ENCODE data around the gene FAM98A. TPM values are rescaled to one million over a fixed set of nuclear protein-coding genes. Genes with fewer than 3 reads are reported as not detected.

The FAM98A gene
- total RNA-seq, 2 experiments from 2014 or later = 20.1 to 21.6 TPM

DNA sequence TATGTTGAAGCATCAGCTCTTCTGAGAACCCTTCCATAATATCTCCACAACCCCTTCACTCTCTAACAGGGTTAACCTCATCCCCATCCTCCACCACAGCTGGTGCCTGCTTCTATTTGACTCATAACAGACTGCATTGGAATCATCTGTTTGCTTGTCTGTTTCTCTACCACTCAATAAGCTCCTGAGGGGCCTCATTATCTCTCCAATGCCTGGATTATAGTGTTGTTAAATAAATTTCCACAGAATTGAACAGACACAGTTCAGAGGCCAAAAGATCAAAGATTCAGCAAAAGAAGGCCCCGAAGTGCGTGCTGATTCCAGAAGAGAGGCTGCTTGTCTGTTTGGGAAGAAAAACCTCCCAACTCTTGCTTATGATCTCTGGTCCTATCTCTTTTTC is 33.7 kb upstream of the FAM98A start:
- H3K9me3 Mint-ChIP-seq = no peaks in the 10 kb centered on the region
- H3K36me3 Mint-ChIP-seq (ENCODE audit: low read depth) = no peaks in the 10 kb centered on the region

DNA sequence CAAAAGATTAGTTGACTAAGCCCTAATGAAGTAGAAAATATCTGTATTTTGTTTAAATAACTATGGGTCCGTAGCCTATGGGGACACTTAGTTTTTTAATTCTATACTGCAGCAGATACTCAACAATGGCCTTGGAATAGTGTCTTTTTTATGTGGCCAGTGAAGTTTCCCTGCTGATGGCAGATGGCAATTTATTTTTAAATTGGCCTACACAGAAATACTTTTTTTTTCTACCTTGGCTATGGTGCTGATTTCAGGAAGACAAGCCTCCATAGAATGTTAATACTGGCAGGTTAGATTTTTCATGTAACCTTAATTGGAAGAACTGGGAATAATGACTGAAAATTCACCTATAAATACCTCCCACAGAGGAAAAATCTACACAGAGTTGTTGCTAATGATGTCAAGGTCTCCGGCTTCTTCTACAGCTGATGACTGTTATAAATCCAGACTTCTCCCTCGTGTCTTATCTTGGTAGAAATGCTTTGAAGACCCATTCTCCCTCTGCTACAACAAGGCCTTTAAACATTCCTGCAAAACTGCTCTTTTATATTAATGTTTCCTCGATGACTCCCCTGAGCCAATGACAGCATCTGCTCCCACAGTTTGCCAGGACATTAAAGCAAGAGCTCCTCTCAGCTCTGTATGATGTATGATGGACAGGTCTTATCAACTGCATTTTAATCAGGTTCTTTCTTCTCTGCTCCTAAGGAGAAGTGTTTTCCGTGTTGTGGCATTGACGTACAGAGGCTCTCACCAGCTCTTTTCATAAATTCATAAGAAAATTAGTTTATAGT is 29.1 kb upstream of the FAM98A start:
- CTCF ChIA-PET = no interaction called here

More for the DNA sequence above, 33.7 kb upstream of the FAM98A start:
- POLR2A ChIA-PET = no interaction called here
- no peak overlapping the region for H3K27ac ChIP-seq (ENCODE audit: low read depth in 1 of 2, low read length in 2 of 2)
- no peak for DNase-seq
- intact Hi-C loops (cut with DNase I, micrococcal nuclease) = no loop called here
- CTCF ChIA-PET = no interaction called here
- no peaks in the 10 kb centered on the region for H3K4me1 Mint-ChIP-seq (ENCODE audit: low read depth)
- TF ChIP-seq, protein P1, sequence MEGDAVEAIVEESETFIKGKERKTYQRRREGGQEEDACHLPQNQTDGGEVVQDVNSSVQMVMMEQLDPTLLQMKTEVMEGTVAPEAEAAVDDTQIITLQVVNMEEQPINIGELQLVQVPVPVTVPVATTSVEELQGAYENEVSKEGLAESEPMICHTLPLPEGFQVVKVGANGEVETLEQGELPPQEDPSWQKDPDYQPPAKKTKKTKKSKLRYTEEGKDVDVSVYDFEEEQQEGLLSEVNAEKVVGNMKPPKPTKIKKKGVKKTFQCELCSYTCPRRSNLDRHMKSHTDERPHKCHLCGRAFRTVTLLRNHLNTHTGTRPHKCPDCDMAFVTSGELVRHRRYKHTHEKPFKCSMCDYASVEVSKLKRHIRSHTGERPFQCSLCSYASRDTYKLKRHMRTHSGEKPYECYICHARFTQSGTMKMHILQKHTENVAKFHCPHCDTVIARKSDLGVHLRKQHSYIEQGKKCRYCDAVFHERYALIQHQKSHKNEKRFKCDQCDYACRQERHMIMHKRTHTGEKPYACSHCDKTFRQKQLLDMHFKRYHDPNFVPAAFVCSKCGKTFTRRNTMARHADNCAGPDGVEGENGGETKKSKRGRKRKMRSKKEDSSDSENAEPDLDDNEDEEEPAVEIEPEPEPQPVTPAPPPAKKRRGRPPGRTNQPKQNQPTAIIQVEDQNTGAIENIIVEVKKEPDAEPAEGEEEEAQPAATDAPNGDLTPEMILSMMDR (IDR thresholded peaks at IDR 0.05) = no peak
- H3K27ac Mint-ChIP-seq = no peak overlapping the region
- ATAC-seq (ENCODE audit: poor library complexity) = no peak
- H3K36me3 ChIP-seq (ENCODE audit: insufficient read depth, low read length) = no peaks in the 10 kb centered on the region
- no peaks in the 10 kb centered on the region for H3K4me1 ChIP-seq (ENCODE audit: insufficient read depth, low read length)
- no peak overlapping the region for H3K4me3 Mint-ChIP-seq
- H3K9me3 ChIP-seq (ENCODE audit: control insufficient read depth in 1 of 2, insufficient read depth in 1 of 2, low read length in 2 of 2) = no peaks in the 10 kb centered on the region
- H3K4me3 ChIP-seq (ENCODE audit: low read length) = no peak overlapping the region
- no peaks in the 10 kb centered on the region for H3K27me3 Mint-ChIP-seq
- H3K27me3 ChIP-seq (ENCODE audit: control insufficient read depth in 1 of 2, insufficient read depth in 2 of 2, low read length in 2 of 2) = no peaks in the 10 kb centered on the region

DNA sequence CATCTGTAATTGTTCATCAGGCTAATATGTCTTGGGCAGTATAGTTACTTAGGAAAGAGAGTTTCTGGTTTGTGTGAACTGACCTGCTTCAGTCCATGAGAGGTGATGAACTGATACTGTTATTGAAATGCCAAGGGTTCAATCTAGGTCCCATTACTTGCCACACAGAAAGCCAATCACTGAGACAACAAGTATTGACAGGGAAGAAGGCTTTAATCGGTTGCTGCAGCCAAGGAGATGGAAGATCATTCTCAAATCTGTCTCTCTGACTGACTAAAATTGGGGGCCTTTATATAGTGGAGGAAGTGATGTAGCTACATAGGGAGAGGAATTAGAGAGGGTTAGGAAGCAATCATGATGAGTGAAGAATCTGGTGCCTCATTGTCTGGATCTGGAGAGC is 19.9 kb upstream of the FAM98A start:
- Mint-ChIP-seq H3K27me3 (no peaks in the 10 kb centered on the region), H3K4me3 (no peak overlapping the region), H3K9me3 (peaks cover 19% of the 10 kb centered on the region), H3K4me1 (ENCODE audit: low read depth) (no peaks in the 10 kb centered on the region), H3K36me3 (ENCODE audit: low read depth) (peaks cover 32% of the 10 kb centered on the region), H3K27ac (no peak overlapping the region)
- intact Hi-C loops (cut with DNase I, micrococcal nuclease) = no loop called here
- Histone ChIP-seq H3K9me3 (ENCODE audit: control insufficient read depth in 1 of 2, insufficient read depth in 1 of 2, low read length in 2 of 2) (peaks cover 10 to 12% of the 10 kb centered on the region in 2 experiments), H3K4me3 (ENCODE audit: low read length) (no peak overlapping the region), H3K27me3 (ENCODE audit: control insufficient read depth in 1 of 2, insufficient read depth in 2 of 2, low read length in 2 of 2) (no peaks in the 10 kb centered on the region), H3K27ac (ENCODE audit: low read depth in 1 of 2, low read length in 2 of 2) (no peak overlapping the region), H3K4me1 (ENCODE audit: insufficient read depth, low read length) (no peaks in the 10 kb centered on the region), H3K36me3 (ENCODE audit: insufficient read depth, low read length) (no peaks in the 10 kb centered on the region)
- DNase-seq (no peak), ATAC-seq (ENCODE audit: poor library complexity) (no peak)
- TF ChIP-seq, protein P1 (IDR thresholded peaks at IDR 0.05) = no peak
- ChIA-PET POLR2A (no interaction called here), CTCF (no interaction called here)

More for the DNA sequence above, 29.1 kb upstream of the FAM98A start:
- no peaks in the 10 kb centered on the region for H3K36me3 ChIP-seq (ENCODE audit: insufficient read depth, low read length)
- Mint-ChIP-seq H3K4me1 (ENCODE audit: low read depth) (no peaks in the 10 kb centered on the region), H3K4me3 (no peak overlapping the region), H3K27ac (no peak overlapping the region), H3K9me3 (no peaks in the 10 kb centered on the region), H3K36me3 (ENCODE audit: low read depth) (no peaks in the 10 kb centered on the region), H3K27me3 (no peaks in the 10 kb centered on the region)
- POLR2A ChIA-PET = no interaction called here
- H3K9me3 ChIP-seq (ENCODE audit: control insufficient read depth in 1 of 2, insufficient read depth in 1 of 2, low read length in 2 of 2) = no peaks in the 10 kb centered on the region
- ATAC-seq (ENCODE audit: poor library complexity) = no peak
- intact Hi-C loops (cut with DNase I, micrococcal nuclease) = no loop called here
- no peak for DNase-seq
- H3K4me1 ChIP-seq (ENCODE audit: insufficient read depth, low read length) = no peaks in the 10 kb centered on the region
- no peak overlapping the region for H3K4me3 ChIP-seq (ENCODE audit: low read length)
- H3K27me3 ChIP-seq (ENCODE audit: control insufficient read depth in 1 of 2, insufficient read depth in 2 of 2, low read length in 2 of 2) = no peaks in the 10 kb centered on the region
- TF ChIP-seq, protein P1 (IDR thresholded peaks at IDR 0.05) = no peak
- no peak overlapping the region for H3K27ac ChIP-seq (ENCODE audit: low read depth in 1 of 2, low read length in 2 of 2)
